Activated gamma-delta T cell treated with Interleukin-2 at 50 U/mL for 16 hours (primary cell): Measurements from ENCODE around the gene SPRYD3.
"Not testable (repeated sequence)": the region's sequence is repeated elsewhere in the genome, so short reads cannot be mapped to it uniquely, and the experiment has no call there.

Source experiments
- DNase-seq: peaks from one replicate; pipeline ENCODE4 v3.0.0-alpha.2; 2020

SPRYD3 gene, protein sequence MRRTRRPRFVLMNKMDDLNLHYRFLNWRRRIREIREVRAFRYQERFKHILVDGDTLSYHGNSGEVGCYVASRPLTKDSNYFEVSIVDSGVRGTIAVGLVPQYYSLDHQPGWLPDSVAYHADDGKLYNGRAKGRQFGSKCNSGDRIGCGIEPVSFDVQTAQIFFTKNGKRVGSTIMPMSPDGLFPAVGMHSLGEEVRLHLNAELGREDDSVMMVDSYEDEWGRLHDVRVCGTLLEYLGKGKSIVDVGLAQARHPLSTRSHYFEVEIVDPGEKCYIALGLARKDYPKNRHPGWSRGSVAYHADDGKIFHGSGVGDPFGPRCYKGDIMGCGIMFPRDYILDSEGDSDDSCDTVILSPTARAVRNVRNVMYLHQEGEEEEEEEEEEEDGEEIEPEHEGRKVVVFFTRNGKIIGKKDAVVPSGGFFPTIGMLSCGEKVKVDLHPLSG

DNA sequence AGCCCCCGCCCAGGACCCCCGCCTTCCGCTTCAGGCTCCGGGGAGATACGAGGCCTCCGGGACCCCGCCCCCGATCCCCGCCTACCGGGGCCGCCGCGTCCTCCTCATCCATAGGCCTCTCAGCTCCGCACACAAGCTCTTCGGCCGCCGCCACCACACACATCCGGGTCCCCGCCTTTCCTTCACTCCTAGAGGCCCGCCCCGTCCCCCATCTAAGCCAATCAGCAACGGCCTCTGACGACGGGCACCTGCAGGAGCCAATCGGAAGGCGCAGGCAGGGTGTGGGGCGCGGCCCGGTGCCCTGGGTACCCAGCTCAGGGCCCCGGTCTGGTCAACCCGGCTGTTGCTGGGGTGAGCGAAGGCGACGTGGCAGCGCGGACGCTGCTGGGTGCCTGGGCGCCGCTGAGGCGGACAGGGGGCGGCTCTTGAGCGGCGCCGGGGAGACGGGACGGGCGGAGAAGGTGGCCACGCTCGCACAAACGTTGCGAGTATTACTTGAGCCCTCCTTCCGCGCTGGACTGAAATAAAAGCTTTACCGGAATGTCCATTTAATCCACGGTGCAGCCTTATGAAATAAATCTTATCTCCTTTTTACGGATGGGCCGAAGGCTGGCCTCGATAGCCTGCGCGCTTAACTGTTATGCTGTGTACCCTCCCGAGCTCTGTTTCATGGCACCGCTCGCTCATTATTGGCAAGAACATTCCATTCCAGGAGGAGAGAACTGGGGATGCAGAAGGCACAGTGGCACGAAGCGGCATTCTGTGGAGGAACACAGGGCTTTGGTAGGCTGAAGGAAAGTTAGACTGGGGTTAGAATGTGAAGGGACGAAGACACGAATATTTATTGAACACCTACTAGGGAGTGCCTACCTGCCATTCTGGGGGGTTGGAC, at the start of gene SPRYD3:
Gene SPRYD3, minus strand, starts transcription at position 165 of the 892 bp plus-strand sequence. Its CDS starts 57 bp downstream, at position 108.
- DNase-seq: peak; percentile 96

DNA sequence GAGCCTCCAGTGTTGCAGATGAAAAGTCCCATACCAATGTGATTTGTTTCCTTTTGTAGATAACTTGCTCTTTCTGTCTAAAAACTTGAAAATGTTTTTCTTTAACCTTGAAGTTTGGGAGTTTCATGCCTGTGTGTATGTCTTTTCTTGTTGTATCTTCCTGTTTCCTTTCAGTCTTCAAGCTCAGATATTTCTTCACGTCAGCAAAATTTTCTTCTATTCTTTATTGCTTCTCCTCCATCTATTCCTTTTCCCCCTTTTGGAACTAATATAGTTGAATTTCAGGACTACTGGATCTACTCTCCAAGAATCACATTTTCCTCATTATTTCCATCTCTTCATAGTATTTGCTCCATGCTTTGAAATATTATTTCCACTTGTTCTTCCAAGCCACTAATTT, 48.0 kb upstream of the SPRYD3 start:
- DNase-seq: no peak

DNA sequence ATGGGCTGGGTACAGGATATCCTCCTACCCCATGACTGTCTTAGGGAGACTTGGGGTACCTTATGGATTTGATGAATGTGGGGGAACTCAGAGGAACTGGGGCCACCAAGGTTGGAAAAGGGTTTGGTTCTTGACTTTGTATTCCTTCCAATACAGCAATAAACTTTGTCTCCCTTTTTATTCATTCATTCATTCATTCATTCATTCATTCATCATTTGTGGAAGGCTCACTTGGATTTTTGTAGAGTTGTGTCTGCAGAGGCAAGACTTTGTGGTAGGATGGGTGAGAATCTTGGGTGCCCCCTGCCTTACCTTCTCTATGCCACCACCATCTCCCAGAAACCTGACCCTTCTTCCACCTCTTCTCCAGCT, 45.1 kb upstream of the SPRYD3 start:
- no peak for DNase-seq

DNA sequence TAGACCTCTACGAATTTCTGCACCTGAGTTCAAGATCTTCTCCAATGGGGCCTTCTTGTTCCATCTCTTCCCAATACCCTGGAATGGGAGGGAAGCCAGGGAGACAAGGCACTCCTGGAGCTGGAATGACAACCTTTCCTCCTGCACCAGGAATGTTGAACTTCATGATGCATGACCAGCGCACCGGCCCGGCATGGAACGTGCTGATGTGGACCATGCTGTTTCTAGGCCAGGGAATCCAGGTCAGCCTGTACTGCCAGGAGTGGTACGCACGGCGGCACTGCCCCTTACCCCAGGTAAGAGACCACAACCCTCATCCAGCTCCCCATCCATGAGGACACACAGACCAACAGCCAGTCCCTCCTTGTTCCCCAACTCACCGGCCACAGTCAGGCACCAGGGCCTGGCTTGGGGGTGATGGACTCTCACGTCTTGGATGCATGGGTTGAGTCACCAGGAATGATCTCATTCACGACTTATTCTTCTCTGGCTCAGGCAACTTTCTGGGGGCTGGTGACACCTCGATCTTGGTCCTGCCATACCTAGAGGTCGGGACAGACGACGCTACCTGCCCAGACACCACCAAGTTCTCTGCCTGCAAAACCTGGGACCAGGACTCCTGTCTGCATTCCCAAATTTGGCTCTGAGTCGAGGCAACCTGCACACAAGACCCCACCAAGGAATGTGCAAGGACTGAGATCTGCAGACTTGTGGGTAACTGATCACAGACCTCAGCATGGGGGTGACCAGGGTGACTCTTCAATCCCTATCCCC, 44.6 kb upstream of the SPRYD3 start:
- no peak for DNase-seq

DNA sequence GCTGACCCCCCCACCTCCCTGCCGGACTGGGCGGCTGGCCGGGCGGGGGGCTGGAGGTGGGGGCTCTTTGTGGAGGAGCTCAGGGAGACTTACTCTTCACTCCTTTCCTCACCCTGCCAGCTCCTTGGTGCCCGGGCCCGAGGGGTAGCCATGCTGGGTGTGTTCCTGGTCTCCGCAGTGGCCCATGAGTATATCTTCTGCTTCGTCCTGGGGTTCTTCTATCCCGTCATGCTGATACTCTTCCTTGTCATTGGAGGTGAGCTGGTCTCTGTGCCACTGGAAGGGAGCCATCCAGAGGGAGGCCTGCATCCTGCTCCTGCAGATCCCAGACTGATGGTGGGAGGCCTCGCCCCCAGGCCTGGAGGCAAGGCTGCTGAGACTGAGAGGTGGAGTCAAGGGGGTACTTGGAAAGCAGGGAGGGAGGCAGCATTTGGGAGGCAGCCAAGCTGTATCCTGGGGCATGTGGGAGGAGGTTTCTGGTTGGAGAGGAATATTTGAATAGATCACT, 43.8 kb upstream of the SPRYD3 start:
- no peak for DNase-seq

DNA sequence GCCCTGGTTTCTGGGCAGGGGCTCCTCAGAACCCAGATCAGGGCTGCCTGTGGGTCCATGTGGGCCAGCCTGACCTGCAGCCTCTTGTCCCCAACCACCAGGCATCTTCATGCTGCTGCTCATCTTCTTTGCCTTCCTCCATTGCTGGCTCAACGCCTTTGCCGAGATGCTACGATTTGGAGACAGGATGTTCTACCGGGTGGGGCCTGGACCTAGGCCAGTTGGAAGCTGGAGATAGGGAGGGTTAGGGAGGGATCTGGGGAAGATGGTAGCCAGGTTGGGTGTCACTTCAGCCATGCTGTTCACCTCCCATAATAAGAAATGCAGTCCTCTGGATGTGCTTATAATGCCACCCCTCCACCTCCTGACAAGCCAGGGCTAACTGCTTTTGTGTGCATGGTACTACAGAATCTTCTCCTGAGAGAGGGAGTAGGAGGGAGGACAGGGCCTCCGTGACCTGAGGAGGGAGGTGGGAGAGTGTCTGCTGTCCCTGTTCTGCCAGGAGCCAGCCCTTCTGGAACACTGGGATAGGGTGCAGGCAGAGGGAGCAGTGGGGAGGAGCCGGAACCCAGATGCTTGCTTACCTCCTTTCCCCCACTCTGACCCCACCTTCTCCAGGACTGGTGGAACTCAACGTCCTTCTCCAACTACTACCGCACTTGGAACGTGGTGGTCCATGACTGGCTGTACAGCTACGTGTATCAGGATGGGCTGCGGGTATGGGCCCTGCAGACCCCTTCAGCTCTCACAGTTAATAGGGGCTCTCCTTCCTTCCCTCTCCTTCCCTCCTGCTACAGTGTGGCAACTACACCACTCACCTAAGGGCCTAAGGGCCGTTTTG, 41.7 kb upstream of the SPRYD3 start:
- no peak for DNase-seq

DNA sequence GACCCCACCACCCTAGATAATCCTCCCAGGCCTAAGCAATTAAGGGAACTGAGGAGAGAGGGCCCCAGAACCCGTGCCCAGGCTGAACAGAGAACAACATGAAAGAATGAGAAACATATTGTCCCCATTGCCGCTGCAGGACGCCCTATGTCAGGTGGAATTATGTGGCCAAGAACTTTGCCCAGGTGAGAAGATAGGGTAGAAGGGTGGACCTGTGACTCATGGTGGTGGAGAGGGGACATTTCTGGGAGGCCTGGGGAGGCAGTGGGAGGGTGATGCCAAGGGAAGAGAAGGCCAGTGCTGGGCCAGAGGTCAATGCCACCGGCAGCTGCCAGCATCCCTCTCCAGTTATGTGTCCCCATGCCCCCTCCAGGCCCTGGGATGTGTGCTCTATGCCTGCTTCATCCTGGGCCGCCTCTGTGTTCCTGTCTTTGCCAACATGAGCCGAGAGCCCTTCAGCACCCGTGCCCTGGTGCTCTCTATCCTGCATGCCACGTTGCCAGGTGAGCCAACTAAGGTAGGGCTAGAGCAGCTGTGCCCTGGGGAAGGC, 39.6 kb upstream of the SPRYD3 start:
- DNase-seq: no peak

DNA sequence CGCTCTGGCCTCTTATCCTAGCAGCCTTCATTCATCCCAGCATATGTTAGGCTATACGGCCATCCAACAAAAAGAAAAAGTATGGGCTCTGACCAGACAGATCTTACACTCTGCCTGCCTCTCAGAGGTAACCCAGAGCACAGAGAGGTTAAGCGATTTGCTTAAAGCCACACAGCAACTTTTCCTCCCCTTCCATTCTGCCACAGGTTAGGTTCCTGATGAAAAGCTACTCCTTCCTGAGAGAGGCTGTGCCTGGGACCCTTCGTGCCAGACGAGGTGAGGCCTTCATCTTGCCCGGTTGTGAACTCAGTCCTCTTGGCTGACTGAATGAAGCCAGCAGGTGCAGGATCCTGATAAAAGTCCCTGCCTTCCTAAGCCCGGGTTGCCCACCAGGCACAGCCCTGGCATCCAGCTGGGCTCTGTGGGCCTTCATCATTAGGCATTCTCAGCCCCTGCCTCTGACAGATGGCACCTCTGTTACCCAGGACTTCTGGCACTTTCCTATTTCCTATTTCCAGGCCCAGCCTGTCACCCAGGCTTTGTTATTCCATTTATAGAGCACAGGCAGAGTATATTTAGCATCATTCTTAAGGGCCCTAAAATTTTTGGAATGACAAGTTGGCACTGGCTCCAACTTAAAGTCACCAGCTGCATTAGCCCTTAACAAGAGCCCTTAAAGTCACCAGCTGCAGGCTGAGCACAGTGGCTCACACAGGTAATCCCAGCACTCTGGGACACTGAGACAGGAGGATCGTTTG, 36.9 kb upstream of the SPRYD3 start:
- no peak for DNase-seq

DNA sequence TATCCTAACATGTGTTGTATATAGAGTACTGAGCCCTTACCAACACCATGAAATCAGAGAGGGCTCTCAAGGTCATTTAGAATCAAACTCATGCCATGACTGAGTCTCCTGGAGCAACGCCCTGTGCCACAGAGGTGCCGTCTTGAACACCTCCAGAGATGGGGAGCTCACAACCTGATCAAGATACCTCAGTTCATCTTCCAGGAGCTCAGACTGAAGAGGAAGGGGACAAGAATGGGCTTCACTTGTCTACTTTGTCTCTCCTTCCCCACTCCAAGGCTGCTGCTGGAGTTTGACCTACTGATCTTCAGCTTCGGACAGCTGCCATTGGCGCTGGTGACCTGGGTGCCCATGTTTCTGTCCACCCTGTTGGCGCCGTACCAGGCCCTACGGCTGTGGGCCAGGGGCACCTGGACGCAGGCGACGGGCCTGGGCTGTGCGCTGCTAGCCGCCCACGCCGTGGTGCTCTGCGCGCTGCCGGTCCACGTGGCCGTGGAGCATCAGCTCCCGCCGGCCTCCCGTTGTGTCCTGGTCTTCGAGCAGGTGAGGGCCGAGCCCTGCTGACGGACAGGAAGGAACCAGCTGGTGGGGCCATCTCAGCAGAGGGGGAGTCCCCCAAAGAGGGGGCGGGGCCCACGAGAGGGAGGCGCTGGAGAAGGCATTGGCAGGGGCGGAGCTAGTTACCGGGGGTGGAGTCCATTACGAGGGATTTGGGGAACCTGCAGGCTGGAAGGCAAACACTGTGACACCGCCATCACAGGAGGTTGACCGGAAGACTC, 36.1 kb upstream of the SPRYD3 start:
- DNase-seq: no peak

DNA sequence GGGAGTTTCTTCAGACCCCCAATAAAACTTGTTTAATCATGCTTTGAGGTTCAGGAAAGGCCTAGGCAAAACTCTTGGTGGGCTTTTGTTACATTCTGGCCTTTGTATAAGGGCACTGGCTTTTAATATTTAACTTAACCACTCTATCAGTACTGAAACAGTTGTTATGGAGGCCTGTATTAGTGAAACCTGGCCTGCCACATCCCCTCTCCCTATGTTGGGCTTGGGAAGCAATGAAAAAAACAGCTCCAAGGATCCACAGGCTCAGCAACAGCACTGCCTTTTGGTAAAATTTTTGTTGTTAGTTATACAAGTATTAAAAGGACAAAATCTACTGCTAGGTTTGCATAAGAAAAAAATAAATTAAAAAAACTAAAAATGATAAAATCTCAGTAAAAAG, 34.8 kb upstream of the SPRYD3 start:
- DNase-seq: no peak

DNA sequence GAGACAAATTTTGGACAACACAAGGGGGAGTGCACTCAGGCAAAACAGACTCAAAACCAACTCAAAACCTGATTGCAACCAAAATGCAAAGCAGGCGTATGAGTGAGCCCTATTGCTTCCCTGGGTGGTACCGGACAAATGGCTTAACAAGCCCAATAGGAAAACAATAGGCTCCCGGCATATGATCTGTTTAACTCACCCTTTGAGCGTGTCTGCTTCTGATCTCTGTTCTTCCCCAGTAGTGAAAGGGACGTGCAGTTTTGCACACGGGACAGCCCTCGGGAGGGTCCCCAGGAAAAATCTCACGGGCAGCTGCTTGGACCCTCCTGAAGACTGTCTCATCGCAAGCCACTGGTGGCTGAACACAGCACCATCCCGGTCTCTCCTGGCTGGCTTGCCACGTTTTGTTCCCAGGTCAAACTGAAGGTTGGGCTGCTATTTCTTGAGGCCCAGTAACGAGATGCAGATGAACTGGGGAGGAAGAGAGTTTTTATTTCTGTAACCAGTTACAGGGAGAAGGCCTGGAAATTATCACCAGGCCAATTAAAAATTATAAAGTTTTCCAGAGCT, 34.0 kb upstream of the SPRYD3 start:
- DNase-seq: no peak

DNA sequence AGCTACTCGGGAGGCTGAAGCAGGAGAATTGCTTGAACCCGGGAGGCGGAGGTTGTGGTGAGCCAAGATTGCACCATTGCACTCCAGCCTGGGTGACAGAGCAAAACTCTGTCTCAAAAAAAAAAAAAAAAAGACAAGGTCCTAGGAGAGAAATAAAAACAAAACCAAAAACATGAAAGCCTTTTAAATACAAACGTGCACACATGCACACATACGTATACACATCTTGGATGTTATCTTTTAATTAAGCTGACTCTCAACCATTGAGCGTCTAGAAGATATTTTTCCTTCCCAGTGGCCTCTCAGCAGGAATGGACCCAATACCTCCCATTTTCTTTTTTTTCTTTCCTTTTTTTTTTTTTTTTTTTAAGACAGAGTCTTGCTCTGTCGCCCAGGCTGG, 33.2 kb upstream of the SPRYD3 start:
- DNase-seq: not testable (repeated sequence)

DNA sequence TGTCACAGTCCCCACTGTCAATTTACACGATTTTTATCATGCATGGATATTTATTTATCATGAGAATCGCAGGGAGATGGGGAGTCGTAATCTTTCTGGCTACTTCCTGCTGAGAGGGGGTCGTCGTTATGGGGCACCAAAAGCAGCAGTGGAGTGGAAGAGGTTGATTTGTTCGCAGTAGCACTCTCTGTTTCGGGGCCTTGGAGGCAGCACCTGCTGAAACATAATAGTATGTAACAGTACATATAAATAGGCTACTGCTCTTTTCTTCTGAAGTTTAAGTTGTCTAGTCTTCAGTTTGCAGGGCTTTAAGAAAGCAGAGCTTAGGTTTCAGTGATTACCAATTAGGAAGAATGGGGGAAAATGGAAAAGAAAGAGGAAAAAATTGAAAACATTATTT, 27.9 kb upstream of the SPRYD3 start:
- no peak for DNase-seq

DNA sequence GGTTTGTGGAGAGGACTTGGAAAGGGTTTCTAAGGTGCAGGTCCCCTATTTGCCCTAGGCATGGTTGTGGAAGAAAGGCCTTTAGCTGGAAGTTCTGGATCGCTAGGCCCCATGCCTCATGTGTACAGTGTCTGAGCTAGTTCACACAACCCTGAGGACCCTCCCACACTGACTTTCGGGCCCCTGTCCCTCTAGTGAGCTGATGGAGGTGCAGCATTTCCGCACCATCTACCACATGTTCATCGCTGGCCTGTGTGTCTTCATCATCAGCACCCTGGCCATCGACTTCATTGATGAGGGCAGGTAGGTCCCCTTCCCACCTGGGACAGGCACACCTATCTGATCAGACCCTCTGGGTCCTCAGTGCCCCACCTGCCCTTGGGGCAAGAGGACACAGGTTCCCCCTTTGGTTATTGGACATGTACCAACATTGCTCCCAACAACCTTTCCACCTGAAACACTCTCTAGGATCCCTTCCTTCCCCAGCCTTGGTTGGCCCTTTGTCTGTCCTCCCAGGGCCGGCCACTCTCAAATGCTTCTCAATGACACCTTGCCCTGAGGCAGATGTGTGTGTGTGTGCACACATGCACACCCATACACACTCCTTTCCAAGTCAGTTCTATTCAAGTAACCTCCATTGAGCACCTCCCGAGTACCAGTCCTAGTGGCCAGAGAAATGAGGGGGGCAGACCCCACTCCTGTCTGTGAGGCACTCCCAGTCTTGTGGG, 26.7 kb upstream of the SPRYD3 start:
- DNase-seq: no peak

DNA sequence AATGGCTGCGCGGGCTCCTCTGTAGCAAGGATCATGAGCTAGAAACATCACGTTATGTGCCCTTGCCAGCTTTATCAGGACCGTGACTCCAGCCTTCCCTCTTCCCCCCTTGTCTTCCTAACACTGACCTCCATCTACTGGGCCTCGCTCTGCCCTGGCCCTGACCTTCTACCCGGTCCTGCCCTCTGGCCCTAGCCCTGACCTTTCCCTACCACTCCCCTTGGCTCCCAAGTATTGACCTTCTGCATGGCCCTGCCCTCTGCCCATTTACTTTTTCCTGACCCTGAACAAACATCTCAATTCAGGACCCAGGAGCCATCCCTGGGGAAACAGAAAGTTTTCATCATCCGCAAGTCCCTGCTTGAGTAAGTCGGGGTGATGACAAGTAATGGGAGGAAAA, 26.1 kb upstream of the SPRYD3 start:
- no peak for DNase-seq

DNA sequence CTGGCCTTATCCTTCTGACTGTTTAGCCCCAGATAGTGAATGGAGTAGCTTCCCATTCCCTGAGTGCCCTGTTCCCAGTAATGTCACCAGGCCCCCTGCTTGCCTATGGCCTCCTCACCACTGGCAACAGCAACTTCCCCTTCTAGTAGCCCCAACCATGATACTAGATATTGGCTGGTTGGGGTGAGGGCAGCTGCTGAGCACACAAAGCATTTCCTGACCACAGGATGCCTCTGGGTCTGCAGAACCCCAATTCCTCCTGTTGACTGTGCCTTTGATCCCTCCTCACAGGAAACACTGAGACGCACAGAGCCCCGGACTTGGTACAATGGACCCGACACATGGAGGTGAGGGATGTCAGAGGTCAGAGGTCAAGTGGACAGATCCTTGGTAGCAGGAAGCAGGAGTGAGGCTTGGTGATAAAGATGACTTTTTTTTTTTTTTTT, 24.7 kb upstream of the SPRYD3 start:
- no peak for DNase-seq

DNA sequence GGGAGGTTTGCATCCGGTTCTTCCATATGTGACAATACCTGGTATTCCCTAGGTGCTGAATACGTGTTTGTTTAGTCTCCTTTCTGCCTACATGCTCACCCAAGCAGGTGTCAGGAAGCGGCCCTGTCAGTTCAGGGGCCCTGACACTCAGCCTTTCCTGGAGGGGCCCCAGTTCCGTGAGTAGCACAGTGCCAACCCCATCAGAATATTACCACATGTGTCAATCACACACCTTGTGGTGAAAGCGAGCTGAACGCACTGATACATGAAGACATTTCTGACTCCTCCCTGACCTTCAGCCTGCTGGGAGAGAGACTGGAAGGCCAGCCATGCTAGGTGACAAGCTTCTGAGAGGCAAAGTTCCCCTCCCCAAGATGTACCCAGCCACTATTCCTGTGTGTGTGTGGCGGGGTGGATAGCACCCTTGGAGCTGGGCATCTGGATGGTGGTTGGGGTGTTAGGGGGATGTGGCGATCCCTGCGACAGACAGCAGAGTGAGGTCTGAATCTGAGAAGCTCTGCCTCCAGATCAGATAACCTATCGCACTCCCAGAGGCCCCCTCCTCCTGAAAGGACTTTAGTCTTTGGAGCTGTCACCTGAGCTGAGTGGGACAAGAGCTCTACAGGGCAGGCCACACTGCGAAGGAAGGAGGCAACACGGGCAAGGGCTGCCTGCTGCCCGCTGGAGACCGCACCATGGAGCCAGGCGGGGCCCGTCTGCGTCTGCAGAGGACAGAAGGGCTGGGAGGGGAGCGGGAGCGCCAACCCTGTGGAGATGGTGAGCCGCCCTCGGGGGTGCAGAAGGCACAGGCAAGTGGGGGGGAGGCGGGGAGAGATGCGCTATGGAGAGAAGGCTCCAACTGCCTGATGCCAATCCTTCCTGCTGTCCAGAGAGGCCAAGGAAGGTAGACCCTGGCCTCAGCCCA, 24.0 kb upstream of the SPRYD3 start, which contains the start of gene SOAT2:
Gene SOAT2, plus strand, starts transcription at position 604 of the 925 bp plus-strand sequence. Its CDS starts 92 bp downstream, at position 696.
- peak; percentile 60 for DNase-seq
